Glomerular endothelial cell (primary cell): ENCODE measurements around the gene SUCLG2. TPM values are rescaled to one million over a fixed set of nuclear protein-coding genes. Genes with fewer than 3 reads are reported as not detected.

Experiments
- DNase-seq: peaks from one replicate; pipeline ENCODE4 v3.0.0-alpha.2; 2011; ENCODE audit warnings: low read depth, low spot score; ENCODE audit errors: extremely low read depth
- total RNA-seq: library from RNA; depleted of rRNA; stranded (reverse); fragments of >200 nt; gene quantifications from 2 replicates; pipeline ENCODE4 v1.2.3, GENCODE V29; 2015

Gene SUCLG2
- total RNA-seq, 1 donor from 2014 or later: 32.1 TPM

DNA sequence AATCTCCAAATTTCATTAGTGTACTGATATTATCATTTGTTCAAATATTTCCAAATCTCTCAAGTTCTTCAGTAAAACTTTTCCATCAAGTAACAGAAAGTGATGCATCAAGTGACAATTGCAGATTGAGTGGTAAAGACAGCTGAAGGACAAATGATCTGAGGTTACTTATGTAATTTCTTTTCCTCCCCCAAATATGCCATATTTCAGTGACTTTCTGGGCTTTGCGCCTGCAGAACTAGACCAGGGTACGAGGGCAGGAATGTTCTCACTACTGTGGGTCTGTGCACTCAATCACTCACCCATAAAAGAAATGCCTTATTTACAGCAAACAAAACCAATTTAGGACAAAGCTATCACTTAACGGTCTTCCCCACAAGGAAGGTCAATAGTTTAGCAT is 4.7 kb downstream of the SUCLG2 start:
- no peak for DNase-seq

DNA sequence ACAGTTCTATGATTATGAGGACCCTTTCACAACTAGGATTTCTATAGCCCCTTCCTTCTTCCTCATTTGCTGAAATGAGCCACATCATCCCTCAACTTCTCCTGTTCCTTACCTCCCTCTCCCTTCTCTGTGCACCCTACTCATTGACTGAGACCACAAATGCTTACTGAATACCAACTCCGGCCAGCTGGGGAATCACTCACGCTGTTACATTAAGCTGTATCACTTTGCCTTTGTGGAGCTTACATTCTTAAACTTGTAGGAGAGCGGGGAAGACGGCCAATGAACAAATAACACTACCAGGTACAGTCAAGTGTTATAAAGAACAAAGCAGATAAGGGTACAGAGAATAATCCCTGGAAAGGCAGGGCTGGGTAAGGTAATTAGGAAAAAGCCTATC is 5.7 kb downstream of the SUCLG2 start:
- no peak for DNase-seq

DNA sequence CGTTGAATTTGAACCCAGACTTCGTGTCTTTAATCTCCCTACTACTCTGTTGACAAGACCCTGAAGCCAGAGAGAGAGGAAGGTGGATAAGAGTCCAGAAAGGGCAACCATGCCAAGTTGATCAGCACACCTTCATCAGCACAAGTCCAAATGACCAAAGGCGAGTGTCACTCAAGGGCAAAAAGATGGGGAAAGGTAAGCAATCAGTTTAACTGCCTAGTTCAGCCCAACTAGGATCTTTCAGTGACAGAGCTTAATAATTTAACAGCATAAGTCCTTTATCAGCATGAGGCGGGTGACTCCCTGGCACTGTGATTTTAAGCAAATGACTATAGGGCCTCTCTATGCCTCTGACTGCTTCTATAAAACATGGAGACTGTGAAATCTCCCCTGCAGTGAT is 6.2 kb downstream of the SUCLG2 start:
- no peak for DNase-seq

DNA sequence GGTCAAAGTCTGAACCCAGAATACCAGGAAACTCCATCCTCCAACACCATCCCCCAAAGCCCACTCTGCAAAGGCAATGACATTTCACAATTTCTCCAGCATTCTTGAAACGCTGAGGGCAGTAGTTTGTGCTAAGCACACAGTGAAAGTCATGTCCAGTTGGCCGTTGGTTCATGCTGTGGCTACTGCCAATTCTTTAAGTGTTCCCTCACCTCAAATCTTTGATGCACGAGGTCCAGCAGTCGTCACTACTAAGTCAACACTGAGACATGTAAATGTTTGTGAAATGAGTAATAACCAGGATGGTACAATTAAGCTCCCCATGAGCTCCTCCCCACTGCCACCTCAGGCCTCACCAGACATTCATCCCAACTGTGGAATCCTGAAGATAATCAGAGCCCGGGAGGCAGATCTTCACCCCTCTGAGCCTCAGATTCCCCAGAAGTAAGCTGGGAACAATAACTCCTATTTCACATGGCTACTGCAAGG is 7.0 kb downstream of the SUCLG2 start:
- no peak for DNase-seq

DNA sequence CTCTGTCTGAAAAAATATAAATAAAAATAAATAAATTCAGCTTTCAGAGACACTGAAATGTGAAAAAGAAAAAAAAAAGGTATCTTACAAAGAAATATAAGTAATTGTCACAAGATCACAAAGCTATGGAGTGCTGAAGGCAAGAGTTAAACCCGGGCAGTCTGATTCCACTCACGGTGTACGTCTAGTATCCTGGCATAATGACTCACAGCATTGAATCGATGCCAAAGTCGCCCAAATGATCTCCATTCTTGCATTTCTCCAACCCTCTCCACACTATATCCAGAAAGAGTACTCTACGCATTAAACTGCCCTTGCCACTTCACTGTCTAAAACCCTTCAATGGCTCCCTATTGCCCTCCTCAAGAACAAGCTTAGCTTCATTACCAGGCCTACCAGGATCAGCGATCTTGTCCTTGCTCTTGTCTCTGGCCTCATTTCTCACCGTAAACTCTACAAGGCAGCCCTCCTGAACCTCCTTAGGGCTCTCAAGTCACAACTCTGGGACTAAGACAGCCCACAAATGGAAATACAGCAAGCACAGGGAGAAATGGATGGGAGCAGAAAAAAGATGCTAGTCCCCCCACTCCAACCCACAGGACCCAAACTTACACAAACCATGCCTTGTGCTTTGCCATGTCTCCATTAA is 7.7 kb downstream of the SUCLG2 start:
- DNase-seq: no peak

DNA sequence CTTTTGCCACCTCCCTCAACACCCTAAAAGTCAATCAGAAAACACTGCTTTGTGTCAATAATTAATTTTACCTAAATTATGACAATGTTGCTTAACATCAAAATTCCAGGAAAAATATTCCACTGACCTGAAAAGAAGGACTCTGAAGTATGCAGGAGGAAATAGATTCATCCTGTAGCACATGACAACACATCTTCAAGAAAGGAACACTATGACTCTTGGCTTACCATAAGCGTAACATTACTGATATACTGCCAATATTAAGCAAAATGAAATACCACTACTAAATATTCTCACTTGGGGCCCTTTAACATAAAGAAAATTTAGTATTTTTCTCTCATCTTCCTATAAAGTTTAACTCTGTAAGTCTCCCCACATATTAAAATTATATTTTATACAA is 9.6 kb downstream of the SUCLG2 start:
- DNase-seq: no peak

DNA sequence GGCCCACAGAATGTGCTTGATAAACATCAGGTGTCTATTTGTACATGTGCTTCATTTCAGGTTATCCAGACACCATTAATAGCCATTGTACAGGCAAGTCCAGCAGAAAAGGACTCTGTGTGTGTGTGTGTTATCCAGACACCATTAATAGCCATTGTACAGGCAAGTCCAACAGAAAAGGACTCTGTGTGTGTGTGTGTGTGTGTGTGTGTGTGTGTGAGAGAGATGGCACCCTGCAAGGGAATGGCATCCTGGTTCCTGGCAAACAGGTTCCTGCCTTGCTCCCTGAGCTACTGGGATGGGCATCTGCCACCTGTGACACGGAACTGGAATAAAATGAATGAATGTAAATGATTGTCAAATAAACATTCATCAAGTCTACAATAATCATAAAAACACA is 11.7 kb downstream of the SUCLG2 start:
- no peak for DNase-seq

DNA sequence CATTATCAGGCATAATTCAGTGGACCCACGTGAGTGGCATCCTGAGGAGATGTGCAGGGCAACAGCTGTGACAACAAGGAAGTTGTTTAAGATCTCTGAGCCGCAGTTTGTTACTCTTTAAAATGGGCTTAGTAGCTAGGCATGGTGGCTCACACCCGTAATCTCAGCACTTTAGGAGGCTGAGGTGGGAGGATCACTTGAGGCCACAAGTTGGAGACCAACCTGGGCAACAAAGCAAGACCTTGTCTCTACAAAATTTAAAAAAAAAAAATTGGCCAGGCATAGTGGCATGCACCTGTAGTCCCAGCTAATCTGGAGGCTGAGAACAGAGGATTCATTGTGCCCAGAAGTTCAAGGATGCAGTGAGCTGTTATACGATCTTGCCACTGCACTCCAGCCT is 12.2 kb downstream of the SUCLG2 start:
- DNase-seq: no peak

DNA sequence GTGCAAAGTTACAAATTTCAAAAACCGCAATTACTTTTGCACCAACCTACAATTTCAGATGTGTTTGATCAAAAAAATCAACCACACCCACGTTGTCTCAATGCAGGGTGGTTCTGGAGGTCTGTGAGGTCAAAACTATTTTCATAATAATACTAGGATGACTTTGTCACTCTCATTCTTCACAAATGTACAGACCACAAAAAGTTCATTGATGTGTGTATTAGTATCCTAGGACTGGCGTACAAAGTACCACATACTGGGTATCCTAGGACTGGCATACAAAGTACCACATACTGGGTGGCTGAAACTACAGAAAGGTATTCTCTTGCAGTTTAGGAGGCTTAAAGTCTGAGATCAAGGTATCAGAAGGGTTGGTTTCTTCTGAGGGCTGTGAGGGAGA is 13.0 kb downstream of the SUCLG2 start:
- DNase-seq: no peak

DNA sequence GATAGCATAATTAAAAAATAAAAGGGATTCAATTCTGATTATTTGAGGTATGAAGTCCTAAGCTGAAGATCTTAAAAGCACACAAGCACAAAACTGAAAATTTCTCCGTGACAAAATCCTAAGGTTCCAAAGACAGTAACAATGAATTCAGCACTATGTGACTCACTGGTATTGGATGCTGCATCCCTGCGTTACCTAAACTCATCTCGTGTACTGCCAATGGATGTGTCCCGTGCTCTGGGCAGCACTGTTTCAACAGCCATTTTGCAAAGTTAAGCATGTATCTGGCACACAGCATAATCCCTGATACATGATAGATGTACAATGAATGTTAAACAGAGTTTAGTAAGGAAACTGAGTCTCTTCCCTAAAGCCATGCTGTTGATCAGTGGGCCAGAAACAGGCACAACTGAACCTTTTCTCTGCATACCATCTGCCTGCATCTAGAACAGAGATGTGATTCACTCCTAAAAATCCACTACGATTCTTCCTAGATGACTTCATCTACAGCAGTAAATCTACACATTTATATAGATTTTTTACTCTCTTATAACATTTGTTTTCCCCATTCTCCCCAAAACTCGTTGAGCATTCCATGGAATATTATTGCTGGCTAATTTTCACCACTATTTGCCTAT is 14.3 kb downstream of the SUCLG2 start:
- no peak for DNase-seq

DNA sequence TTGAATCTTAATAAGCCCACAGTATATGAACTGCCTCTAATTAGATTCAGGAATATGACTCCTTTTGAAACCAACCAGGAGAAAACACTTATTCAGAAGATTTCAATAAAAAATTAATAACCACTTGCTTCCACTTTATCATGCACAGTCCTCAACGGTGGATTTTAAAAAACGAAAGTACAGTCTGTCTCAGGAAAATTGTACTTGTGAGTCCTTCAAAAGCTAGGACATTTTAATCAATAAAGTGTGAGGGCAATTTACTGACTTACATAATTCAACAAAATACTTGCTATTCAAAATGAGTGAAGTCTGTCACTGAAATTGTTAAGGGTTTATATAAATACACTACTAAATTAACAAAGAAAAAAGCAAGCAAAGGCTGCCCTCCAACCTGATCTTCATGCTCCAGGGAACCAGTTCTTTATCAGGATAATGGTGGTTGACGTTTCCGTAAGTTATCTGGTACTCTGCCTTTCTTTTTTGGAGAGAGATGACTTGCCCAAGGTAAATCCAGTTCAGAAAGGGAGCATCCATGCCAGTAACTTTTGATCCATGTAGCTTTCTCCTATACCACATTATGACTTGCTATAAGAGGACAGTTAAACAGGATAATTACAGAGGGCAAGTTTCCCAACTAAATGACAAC is 17.0 kb downstream of the SUCLG2 start:
- DNase-seq: no peak

DNA sequence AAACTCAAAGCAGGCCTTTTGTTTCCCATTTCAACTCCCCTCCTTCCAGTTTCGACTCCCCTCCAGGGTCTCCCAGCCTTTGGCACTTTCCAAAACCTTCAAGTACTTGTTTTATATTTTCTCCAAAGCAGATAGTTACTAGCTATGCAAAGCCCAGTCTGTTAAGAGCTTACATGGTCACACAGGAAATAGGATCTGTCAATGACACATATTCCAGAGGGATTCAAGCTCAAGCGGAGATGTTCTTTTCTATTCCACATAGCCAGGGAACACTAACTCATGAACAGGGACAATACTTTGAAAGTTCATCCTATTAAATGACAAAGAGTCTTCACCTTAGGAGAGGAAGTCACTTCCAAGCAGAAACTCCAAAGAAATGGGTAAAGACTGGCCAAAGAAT is 18.6 kb downstream of the SUCLG2 start:
- no peak for DNase-seq

DNA sequence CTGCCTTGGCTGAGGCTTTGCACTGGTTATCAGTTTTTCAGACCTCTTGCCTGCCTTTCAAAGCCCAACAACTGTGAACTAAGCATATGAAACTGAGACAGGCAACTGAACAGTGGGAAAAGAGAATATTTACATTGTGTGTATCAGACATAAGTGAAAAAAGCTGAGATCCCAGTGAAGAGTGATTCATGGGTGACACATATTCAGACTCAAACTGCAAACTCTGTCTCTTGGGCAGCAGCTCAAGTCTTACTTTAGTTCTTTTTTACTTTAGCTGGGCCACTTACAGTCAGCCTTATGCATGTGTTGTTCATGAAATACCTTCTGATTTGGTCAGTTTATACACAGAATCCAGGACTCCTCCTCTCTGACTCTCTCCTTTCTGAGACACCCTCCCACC is 19.2 kb downstream of the SUCLG2 start:
- DNase-seq: no peak

DNA sequence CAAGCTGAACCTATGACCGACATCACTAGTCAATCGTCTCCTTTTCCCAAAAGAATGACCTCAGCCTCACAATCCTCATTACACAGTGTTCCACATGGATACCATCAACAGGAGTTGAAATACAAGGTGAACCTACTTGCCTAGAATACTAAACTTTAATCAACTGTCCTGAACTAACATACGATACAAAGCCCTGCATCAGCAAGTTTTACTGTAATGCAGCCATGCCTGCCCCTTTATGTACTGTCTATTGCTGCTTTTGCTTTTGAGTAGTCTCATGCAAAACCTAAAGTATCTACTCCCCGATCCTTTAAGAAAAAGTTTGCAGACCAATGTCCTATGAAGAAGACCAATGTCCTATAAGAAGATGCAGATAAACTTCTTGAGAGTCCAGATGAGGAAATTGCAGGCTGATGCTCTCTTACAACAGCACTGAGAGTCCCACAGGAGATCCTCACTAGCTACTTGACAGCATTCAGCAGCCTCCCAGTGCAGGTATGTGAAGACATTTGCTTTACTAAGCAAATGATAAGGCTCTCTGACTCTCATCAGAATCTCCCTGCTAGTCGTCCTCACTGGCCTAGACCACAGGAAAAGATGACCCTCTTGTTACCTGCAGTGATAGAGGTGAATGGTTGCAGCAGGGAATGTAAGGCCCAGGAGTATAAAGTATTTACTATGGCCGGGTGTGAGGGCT is 23.6 kb downstream of the SUCLG2 start:
- DNase-seq: no peak

DNA sequence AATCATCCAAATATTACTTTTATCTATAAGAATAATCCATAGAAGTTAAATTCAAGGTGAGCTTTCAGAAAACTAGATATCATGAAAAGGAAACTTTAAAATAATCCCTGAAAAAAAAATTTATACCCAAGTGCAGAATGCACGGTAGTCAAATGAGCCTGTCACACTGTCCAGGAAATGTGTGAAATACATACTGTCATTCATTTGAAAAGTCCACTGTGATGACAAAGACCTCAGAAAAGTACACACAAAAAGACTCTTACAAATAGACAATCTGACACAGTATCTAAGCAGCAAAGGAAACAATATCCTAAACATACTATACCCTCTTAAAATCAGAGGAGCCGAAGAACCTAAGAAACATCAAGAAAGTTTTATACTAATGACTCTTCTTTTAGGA is 29.7 kb downstream of the SUCLG2 start:
- no peak for DNase-seq

DNA sequence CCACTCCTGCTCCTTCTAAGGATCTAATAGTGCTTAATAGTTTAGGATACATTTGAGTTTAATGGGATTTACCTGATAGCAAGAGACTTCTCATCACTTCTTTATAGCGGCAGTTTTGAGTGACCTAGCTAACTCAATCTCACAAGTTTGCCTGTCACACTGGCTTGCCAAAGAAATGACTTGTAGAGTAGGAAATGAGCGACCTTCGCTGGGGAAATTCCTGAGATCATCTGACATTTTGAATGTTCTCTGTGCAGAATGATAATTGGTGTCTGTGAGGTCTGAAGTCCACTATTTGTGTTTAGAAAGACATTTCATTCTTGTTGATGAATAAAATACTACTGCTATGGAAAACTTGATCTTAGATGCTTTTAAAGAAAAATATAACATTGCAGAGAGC is 30.3 kb downstream of the SUCLG2 start:
- no peak for DNase-seq

DNA sequence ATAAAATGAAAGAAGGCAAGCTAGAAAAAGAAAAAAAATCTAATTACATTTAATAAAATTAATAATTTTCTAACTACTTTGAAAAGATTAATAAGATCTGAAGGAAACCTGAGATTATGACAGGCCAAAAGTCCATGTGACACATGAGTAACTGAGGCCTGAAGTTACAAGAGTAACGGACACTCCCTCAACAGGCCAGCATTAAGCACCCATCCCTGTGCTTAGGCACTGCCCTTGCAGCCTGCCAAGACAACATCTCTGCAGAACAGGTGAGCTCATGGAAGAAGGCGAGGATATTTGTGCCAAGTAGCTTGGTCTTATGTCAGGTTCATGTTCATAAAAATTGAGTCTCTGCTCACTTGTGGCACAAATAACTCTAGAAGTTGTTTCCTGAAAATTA is 31.8 kb downstream of the SUCLG2 start:
- DNase-seq: no peak

DNA sequence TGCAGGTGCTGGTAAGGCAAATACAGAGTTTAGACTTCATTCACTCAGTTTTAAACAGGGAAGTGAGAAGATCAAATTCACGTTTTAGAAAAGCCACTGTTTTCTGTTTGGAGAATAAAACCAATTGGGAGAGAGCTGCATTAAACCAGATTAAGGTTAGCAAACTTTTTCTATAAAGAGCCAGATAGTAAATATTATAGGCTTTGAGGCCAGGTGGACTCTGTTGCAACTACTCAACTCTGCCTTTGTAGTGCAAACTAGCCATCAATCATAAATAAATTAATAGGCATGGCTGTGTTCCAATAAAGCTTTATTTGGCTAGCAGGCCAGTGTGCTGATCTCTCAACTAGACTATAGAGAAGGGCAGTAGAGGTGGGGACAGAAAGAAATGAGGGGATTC is 33.5 kb downstream of the SUCLG2 start:
- DNase-seq: no peak

DNA sequence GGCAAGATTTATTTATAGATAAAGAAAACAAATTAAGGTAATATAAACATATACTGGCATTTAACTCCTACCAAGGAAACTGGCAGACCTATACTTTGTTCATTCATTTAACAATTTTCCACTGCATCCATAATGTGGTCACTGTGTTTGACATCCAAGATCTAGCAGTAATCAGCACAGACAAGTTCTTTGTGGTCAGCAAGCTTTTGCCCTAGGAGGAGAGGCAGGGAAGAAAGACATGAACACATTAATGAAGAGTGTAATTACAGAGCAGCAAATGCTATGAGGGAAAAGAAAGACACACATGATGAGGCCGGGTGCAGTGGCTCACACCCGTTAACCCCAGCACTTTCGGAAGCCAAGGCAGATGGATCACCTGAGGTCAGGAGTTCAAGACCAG is 34.4 kb downstream of the SUCLG2 start:
- no peak for DNase-seq

DNA sequence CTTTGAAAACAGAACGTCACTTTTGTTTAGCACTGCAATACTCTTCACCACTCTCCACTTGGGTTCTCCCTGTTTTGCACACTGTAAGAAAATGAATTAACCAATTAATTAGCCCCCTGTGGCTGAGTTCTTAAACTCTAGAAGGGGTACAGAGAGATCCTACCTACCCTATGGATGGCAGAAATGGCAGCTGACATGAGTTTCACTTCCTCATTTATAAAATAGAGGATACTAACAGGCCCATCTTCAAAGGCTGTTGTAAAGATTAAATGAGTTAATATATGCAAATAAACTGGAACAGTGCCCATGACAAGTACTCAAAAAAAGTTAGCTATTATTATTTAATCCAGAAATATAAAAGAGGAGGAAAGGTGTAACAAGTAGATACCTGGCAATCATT is 36.9 kb downstream of the SUCLG2 start:
- DNase-seq: no peak

DNA sequence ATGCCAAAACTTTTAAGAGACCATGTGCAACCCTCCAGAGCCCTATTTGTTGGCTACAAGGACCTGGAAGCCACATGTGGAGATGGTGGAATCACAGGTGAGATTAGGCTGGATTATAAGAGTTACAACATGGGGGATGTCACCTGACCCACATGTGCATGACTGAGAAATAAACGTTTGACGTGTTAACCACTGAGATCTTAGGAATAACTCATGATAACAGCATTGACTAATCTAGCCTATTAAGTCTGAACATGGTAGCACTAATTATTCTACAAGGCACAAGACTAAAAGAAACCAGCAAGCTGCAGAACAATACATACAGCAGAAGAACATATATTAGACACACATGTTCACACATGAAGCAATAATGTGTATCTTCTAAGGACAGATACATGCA is 38.4 kb downstream of the SUCLG2 start:
- no peak for DNase-seq

DNA sequence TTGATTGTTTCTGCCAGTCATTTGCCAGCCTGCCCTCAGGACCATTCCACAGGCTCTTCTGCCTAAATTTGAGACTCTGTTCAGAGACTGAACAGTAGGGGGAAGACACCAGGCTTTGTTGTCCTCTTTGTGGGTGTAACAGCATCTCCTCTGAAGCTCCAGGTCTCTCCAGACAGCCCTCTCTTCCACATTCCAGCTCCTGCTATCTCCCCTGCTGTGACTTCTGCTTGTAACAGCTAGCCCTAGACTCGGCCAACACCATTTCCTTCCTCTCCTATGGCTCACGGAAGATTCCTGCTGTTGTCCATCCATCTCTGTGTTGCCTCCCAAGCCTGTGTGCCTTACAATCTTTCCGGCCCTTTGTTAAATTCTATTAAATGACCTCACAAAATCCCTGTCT is 40.2 kb downstream of the SUCLG2 start:
- no peak for DNase-seq
